ENCODE results near the gene ZGLP1.

DNA sequence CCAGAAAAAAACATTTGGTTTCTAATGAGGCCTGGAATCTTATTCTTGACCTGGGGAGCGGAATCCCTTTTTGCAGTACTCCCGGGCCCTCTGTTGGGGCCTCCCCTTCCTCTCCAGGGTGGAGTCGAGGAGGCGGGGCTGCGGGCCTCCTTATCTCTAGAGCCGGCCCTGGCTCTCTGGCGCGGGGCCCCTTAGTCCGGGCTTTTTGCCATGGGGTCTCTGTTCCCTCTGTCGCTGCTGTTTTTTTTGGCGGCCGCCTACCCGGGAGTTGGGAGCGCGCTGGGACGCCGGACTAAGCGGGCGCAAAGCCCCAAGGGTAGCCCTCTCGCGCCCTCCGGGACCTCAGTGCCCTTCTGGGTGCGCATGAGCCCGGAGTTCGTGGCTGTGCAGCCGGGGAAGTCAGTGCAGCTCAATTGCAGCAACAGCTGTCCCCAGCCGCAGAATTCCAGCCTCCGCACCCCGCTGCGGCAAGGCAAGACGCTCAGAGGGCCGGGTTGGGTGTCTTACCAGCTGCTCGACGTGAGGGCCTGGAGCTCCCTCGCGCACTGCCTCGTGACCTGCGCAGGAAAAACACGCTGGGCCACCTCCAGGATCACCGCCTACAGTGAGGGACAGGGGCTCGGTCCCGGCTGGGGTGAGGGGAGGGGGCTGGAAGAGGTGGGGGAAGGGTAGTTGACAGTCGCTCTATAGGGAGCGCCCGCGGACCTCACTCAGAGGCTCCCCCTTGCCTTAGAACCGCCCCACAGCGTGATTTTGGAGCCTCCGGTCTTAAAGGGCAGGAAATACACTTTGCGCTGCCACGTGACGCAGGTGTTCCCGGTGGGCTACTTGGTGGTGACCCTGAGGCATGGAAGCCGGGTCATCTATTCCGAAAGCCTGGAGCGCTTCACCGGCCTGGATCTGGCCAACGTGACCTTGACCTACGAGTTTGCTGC, 22.5 kb downstream of the ZGLP1 start, which contains the start of gene ICAM4:
- TF ChIP-seq EZH2 (IDR thresholded peaks at IDR 0.05; ENCODE audit: borderline replicate concordance, low read depth, low read length, severe bottlenecking): no peak
- TF ChIP-seq, protein P1, sequence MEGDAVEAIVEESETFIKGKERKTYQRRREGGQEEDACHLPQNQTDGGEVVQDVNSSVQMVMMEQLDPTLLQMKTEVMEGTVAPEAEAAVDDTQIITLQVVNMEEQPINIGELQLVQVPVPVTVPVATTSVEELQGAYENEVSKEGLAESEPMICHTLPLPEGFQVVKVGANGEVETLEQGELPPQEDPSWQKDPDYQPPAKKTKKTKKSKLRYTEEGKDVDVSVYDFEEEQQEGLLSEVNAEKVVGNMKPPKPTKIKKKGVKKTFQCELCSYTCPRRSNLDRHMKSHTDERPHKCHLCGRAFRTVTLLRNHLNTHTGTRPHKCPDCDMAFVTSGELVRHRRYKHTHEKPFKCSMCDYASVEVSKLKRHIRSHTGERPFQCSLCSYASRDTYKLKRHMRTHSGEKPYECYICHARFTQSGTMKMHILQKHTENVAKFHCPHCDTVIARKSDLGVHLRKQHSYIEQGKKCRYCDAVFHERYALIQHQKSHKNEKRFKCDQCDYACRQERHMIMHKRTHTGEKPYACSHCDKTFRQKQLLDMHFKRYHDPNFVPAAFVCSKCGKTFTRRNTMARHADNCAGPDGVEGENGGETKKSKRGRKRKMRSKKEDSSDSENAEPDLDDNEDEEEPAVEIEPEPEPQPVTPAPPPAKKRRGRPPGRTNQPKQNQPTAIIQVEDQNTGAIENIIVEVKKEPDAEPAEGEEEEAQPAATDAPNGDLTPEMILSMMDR (IDR thresholded peaks at IDR 0.05; ENCODE audit: borderline replicate concordance, extremely low read depth, low read length, poor library complexity, severe bottlenecking): no peak

All from DND-41 (cell line).